Fibroblast of peridontal ligament (primary cell): ENCODE data around the gene MAML3.

Source experiments
- DNase-seq: peaks from one replicate; pipeline ENCODE4 v3.0.0-alpha.2; 2010; ENCODE audit errors: extremely low read depth

MAML3 gene

DNA sequence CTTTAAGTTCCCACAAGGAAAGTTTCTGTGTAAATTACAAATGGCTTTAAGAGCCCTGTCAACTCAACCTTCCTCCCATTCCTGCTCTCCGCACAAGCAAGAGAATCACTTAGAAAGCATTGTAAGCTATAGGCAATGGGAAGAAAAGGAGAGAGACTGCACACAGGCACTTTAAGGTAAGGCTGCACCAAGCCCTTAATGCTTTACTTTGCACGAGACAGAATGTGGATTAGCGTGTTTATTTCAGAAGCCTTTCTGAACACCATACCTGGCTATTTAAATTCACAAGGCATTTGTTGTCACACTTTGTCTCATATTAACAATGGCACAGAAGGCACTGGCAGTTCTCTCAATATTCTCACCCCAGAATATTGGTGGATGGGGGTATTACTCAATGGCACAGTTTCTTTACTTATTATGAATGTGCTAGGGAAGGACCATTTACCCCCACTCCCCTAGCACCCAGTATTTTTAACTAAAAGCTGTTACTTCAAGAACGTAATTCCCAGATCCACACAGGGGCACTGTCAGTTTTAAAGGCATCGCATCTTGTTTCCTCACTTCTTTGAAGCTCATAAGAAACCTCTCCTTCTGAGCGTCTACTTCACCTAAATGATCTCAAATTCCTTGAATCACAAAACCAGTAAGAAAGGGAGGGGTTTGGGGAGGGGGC, 150.0 kb downstream of the MAML3 start:
- no peak for DNase-seq

GRCh38 chr4:140000232-140000631, 153.8 kb downstream of the MAML3 start:
- DNase-seq: no peak

- peak; percentile 89 for DNase-seq
Measured at GRCh38 chr4:139988863-139989765, 164.9 kb downstream of the MAML3 start.

DNA sequence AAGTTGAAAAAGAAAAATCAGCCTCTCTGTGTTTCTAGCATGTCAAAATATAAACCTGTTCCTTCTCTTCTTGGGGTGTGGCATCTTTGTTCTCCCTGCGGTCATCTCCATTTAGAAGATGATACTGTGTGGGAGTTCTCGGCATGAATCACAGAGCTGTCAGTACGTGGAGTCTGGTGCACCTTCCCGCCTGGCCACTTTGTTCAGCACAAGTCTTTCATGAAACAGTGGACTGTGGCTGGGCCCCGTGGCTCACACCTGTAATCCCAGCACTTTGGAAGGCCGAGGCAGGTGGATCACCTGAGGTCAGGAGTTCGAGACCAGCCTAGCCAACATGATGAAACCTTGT, 166.5 kb downstream of the MAML3 start:
- no peak for DNase-seq

DNA sequence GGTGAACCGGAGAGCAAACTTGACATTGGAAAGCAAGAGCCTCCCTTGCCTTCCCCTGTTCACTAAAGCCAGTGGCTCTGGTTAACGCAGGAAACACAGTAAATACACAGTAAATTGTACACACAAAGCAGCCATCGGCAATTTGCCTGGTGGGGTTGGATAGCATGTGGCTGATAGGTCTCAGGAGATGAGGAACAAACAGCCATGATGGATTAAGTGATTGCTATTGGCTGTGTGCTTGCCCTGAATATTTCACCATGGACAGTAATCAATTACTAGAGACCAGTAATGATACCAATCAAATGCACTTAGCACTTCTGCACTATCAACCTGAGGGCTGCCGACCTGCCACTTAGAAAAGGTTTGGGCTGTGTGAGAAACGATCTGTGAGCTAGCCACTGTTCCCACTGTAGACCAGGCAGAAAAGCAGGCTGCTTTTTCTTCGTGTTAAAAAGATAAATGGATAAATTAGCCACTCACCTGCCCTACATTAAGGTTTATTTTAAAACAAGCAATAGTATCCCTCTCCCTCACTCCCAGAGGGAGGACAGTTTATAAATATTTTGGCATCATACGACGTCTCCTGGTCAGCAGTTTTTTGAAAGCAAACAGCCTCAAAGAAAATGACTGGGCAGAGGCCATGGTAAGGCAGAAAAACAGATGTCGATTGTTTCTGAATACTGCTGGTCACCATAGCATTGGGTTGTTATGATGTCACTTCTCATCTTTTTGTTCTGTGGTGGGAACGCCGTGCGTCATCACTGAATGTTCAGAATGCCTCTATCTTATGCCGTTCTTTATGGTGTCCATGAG, 167.1 kb downstream of the MAML3 start:
- peak; percentile 35 for DNase-seq

DNA sequence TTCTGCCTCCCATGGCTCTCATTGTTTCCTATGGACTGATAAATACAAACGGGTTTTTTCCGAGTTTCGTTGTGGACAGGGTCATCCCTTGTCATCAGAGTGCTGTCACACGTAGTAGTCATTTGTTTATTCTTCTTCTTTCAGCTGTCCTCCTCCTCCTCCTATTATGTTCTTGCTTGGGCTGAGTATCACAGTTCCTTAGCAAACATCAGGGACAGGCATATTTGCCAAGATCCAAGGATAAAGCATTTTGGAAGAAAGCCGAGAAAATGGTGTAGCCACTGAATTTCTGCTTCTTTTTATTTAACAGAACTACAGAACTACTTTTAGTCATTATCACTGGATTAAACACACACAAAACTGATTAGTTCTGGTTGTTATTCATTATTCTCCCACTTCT, 167.9 kb downstream of the MAML3 start:
- no peak for DNase-seq

DNA sequence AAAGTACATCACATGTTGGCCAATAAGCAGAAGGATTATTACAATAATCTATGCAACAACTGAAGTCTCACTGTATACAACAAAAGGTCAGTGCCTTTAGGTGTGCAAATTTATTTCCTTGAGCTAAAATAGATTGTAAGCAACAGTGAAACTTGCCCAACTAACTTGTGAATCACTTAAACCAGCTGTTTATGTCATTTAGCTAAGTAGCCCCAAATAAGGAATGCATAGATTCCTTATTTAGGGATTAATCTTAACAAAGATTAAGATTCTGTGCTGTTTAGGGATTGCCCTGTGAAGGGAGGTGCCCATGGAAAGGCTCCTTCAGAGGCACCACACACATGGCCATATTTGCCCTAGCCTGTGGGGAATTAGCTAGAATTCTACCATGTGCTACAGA, 168.6 kb downstream of the MAML3 start:
- DNase-seq: no peak

GRCh38 chr4:139984471-139984870, 169.5 kb downstream of the MAML3 start:
- no peak for DNase-seq

- DNase-seq: no peak
Measured at GRCh38 chr4:139978692-139979091, 175.3 kb downstream of the MAML3 start.

DNA sequence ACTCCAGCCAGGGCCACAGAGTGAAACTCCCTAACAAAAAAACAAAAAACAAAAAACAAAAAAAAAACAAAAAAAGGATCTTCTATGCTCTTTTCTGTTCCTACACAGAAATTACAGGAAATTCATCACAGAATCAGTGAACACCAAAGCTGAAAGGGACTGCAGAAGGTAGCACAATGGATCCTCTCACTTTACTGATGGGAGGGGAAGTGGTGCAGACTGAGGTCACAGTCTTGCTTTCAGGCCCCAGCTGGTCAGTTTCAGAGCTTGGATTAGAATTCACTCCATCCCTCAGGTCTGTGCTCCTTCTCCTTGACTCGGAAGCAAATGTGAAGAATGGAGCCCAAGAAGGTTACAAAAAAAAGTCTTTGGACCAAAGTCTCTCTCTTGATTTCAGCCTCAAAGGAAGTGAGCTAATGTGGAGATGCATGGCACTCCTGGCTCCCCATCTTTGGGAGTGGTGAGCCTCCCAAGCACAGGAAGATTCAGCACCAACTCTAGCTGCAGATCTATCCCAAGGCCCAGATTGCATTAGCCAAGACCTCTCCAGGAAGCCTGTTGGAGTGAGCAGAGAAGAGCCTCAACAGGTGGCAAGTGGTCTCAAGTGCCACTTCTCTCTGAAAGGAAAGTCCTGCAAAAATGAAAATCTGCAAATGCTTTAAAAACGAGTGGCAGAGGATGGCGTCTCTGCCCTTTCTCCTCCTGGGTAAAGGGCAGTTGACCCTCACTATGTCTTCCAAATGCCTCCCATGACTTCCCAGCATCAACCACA, 176.0 kb downstream of the MAML3 start:
- DNase-seq: no peak

DNA sequence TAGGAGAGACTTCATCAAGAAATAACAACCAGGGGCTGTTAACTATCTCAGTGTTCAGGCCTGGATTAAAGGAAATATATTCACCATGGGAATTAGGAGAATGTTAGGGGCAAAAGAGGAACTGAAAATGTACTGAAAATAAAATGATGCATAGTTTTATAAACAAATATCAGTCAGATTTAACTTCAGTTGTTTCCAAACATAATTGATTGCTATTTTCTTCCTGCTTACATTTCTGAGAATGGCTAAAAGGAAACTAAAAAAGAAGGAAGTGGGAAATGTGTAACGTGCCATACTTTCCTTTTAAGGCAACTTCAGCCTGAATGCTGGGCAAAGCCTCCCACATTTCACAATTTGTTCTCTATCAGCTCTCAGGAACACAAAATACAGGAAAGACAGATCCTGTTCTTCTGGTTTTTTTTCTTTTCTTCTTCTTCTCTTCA, 178.1 kb downstream of the MAML3 start:
- peak; percentile 76 for DNase-seq

DNA sequence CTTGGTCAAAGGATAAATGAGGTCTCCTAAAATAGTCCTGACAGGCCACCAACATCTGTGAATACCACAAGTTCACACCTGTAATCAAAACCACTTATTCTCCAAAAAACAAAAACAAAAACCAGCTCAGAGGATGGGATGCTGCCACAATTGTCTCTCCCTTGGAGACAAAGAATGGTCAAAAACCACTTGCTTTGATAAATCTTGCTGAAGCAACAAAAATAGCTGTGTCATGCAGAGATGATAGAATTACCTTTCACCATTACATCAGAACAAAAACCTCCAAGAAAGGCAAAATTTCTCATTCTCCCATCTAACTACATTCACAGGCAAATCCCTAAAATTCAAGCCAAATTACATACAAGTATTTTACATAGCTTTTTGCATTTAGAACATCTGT, 180.4 kb downstream of the MAML3 start:
- no peak for DNase-seq

DNA sequence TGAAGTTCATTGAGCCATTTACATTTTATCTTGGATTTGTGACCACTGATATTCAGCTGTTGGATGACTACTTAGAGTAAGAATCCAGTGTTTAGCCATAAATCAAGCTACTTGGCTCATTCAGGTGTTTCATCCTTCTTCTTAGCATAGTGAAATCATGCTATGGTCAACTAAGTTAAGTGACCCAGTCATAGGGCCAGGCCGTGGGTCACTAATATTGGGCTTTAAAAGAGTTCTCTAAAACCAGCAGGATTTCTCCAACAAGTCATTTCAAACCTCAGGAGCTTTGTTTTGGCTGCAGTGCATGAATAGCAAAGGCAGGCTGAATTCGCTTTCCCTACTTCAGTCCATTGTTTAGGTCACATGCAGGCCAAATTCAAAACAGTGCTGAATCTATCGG, 181.0 kb downstream of the MAML3 start:
- DNase-seq: peak; percentile 41

DNA sequence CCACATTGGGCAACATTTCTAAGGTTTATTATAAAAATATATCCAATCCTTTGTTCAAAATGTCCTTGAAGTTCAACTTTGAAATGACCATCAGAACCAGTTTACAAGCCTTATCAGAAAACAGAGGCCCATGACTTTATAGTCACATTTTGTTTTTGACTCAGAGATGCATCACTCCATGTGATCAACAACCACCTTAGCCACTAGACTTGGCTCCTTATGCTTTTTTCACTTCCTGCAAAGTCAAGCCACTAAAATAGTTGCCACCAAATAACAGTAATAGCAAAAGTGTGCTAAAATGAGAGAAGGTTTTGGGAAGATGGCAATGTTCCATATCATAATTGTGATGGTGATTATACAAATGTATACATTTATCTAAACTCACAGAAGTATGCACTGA, 181.7 kb downstream of the MAML3 start:
- no peak for DNase-seq

DNA sequence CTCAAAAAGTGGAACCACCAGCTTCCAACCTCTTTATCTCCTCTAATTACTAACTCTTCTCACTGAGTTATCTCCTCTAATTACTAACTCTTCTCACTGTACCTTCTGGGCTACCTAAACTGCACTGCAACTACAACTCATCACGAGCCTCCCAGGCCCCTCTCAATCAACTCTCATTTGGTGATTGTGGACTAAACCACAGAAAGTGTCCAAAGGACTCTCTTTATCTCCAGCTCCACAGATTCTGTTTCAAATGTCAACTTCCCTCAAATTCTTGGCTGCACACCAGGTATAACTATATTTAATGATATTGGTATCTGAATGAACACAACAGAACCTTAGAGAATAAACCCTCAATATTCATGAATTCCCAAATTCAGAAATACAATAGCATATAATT, 182.9 kb downstream of the MAML3 start:
- DNase-seq: no peak

DNA sequence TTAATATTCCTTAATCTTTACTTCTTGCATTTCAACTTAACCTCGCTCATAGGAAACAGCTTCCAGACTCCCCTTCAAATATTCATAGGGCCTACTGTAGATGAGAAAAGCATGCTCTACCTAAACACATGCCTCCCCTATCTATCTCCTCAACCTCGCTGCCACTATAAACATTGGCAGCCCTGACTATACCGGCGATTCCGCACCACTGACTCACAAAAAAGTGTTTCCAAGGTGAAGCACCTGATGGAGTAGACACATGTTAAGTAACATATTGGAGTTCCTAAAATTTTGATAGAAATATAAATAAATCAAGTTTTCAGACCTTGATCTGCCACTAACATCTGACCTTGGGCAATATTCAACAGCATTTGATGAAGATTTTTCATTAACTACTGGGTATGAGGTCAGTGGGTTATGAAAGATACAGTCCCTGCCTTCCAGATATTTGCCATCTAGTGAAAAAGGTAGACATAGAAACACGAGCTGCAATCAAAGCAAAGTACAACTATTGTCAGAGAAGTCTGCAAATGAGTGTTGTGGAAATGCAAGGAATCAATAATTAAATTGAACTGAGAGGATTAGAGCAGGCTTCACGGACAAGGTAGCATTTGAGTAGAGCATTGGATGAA, 184.2 kb downstream of the MAML3 start:
- no peak for DNase-seq

DNA sequence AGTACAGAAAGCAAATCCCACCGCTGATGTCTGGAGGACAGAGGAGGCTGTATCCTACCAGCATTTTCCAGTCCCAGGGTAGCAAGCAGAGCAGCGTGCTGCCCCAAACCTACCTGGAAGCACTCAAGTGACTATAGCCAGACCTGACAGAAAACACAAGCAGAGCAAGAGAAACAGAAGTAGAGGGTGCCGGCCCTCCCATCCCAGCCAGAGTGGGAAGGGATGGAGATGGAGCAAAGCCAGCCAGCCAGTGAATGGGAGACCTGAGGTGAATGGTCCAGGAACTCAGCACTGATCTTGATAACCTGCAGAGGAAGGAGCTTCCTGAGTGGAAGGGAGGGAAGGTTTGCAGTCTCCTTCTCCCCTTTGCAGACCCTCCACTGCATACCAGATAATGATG, 185.2 kb downstream of the MAML3 start:
- DNase-seq: no peak

DNA sequence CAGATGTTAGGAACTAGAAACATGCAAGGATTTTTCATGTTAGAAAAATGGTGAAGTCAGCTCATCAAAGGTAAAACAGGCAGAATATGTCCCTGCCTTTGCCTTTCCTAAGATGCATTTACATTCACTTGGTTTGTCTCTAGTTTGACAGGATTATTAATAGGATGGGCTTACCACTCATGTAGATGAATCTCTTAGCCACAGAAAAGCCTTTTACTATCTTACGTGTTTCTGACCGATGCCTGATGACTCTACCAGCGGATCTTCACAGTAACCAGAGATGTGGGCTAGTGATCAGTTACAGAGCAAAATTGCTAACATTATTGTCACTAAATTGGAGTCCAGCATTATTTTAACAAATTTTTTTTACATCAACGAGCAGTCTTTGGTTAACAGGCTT, 187.6 kb downstream of the MAML3 start:
- no peak for DNase-seq

- DNase-seq: no peak
Measured at GRCh38 chr4:139965789-139966188, 188.2 kb downstream of the MAML3 start.

- DNase-seq: no peak
Measured at GRCh38 chr4:139963708-139964107, 190.3 kb downstream of the MAML3 start.

- DNase-seq: no peak
Measured at GRCh38 chr4:139962130-139962684, 191.8 kb downstream of the MAML3 start.
